ENCODE data around the gene GDNF.
A peak's percentile ranks its signal among the peaks of the same experiment; 100 is the strongest.

GDNF gene

GRCh38 chr5:37833990-37834389, 5.9 kb downstream of the GDNF start:
- ChIA-PET POLR2A (no interaction called here), CTCF (no interaction called here)
- Histone ChIP-seq H3K27ac (ENCODE audit: extremely low read depth, low read depth, low read length) (no peak overlapping the region), H3K9me3 (ENCODE audit: control insufficient read depth, insufficient read depth, low read depth, low read length) (no peaks in the 10 kb centered on the region), H3K4me3 (ENCODE audit: low read depth, low read length) (no peak overlapping the region), H3K36me3 (ENCODE audit: control insufficient read depth in 2 of 2, insufficient read depth in 1 of 2, low read length in 2 of 2) (peaks cover 0 to 18% of the 10 kb centered on the region in 2 experiments; a peak in 1 of 3 replicates), H3K4me1 (ENCODE audit: control insufficient read depth, insufficient read depth, low read length) (peaks cover 7% of the 10 kb centered on the region; the same call in 1 of the 2 replicates)
- TF ChIP-seq CTCF (tag by site-specific recombination; IDR thresholded peaks at IDR 0.05) (no peak), ZNF544 (tag by site-specific recombination; IDR thresholded peaks at IDR 0.05) (no peak)

- ChIA-PET POLR2A (no interaction called here), CTCF (interaction anchor here (0.7 to 1.0 kb wide), 2 partner anchors 12 to 118 kb away, joined by 3 read pairs; no protein-coding TSS in a partner anchor)
- no peak overlapping the region for H3K27ac ChIP-seq (ENCODE audit: extremely low read depth, low read depth, low read length)
Observed at GRCh38 chr5:37831821-37832534, 7.9 kb downstream of the GDNF start.

GRCh38 chr5:37830348-37830747, 9.5 kb downstream of the GDNF start:
- Histone ChIP-seq H3K27ac (ENCODE audit: extremely low read depth, low read depth, low read length) (no peak overlapping the region), H3K9me3 (ENCODE audit: control insufficient read depth, insufficient read depth, low read depth, low read length) (no peaks in the 10 kb centered on the region), H3K4me3 (ENCODE audit: low read depth, low read length) (no peak overlapping the region), H3K36me3 (ENCODE audit: control insufficient read depth in 2 of 2, insufficient read depth in 1 of 2, low read length in 2 of 2) (peaks cover 0 to 27% of the 10 kb centered on the region in 2 experiments; a peak in 1 of 3 replicates), H3K4me1 (ENCODE audit: control insufficient read depth, insufficient read depth, low read length) (peaks cover 24% of the 10 kb centered on the region)
- CTCF ChIA-PET: no interaction called here
- POLR2A ChIA-PET: no interaction called here
- TF ChIP-seq ZNF274 (IDR thresholded peaks at IDR 0.05; ENCODE audit: low read length): no peak
- no peak for TF ChIP-seq ZNF274 (tag by site-specific recombination; IDR thresholded peaks at IDR 0.05; ENCODE audit: borderline replicate concordance)
- TF ChIP-seq ZNF624 (tag by site-specific recombination; IDR thresholded peaks at IDR 0.05): no peak
- TF ChIP-seq ZNF561 (tag by site-specific recombination; IDR thresholded peaks at IDR 0.05; ENCODE audit: borderline replicate concordance): no peak
- no peak for TF ChIP-seq ZNF548 (tag by site-specific recombination; IDR thresholded peaks at IDR 0.05)
- TF ChIP-seq ZNF670 (tag by site-specific recombination; IDR thresholded peaks at IDR 0.05; ENCODE audit: low read depth): no peak
- no peak for TF ChIP-seq ZNF585B (tag by site-specific recombination; IDR thresholded peaks at IDR 0.05)
- no peak for TF ChIP-seq ZNF2 (tag by site-specific recombination; IDR thresholded peaks at IDR 0.05)
- TF ChIP-seq ZNF114 (tag by site-specific recombination; IDR thresholded peaks at IDR 0.05): no peak
- TF ChIP-seq PBX3 (CRISPR knock-in tag; IDR thresholded peaks at IDR 0.05): no peak
- no peak for TF ChIP-seq ZBTB7A (tag by site-specific recombination; IDR thresholded peaks at IDR 0.05; ENCODE audit: low read depth)

More at GRCh38 chr5:37831821-37832534, 7.9 kb downstream of the GDNF start:
- TF ChIP-seq ZNF211 (tag by site-specific recombination; IDR thresholded peaks at IDR 0.05; ENCODE audit: low read depth) (no peak), ZNF18 (tag by site-specific recombination; IDR thresholded peaks at IDR 0.05) (no peak), ZNF658 (tag by site-specific recombination; IDR thresholded peaks at IDR 0.05) (no peak), ZNF544 (tag by site-specific recombination; IDR thresholded peaks at IDR 0.05) (no peak), YY1 (tag by site-specific recombination; IDR thresholded peaks at IDR 0.05) (no peak), ZNF596 (tag by site-specific recombination; IDR thresholded peaks at IDR 0.05) (no peak), TCF7L2 (IDR thresholded peaks at IDR 0.05; ENCODE audit: borderline replicate concordance, low read depth, low read length) (no peak), ZNF664 (tag by site-specific recombination; IDR thresholded peaks at IDR 0.05) (no peak), SCRT2 (tag by site-specific recombination; IDR thresholded peaks at IDR 0.05) (peak; percentile 68), OSR2 (tag by site-specific recombination; IDR thresholded peaks at IDR 0.05) (0 out of 2 replicates have a peak, but pooled peaks have one; percentile 15)
- TF ChIP-seq, protein P1, sequence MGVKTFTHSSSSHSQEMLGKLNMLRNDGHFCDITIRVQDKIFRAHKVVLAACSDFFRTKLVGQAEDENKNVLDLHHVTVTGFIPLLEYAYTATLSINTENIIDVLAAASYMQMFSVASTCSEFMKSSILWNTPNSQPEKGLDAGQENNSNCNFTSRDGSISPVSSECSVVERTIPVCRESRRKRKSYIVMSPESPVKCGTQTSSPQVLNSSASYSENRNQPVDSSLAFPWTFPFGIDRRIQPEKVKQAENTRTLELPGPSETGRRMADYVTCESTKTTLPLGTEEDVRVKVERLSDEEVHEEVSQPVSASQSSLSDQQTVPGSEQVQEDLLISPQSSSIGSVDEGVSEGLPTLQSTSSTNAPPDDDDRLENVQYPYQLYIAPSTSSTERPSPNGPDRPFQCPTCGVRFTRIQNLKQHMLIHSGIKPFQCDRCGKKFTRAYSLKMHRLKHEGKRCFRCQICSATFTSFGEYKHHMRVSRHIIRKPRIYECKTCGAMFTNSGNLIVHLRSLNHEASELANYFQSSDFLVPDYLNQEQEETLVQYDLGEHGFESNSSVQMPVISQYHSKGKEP (tag by site-specific recombination; IDR thresholded peaks at IDR 0.05): no peak
- TF ChIP-seq, protein P2, sequence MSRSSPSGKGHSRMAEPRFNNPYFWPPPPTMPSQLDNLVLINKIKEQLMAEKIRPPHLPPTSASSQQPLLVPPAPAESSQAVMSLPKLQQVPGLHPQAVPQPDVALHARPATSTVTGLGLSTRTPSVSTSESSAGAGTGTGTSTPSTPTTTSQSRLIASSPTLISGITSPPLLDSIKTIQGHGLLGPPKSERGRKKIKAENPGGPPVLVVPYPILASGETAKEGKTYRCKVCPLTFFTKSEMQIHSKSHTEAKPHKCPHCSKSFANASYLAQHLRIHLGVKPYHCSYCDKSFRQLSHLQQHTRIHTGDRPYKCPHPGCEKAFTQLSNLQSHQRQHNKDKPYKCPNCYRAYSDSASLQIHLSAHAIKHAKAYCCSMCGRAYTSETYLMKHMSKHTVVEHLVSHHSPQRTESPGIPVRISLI (tag by site-specific recombination; IDR thresholded peaks at IDR 0.05): no peak
- no peak overlapping the region for H3K4me3 ChIP-seq (ENCODE audit: low read depth, low read length)
- peaks cover 0 to 18% of the 10 kb centered on the region in 2 experiments; a peak in 1 of 3 replicates for H3K36me3 ChIP-seq (ENCODE audit: control insufficient read depth in 2 of 2, insufficient read depth in 1 of 2, low read length in 2 of 2)
- no peaks in the 10 kb centered on the region for H3K9me3 ChIP-seq (ENCODE audit: control insufficient read depth, insufficient read depth, low read depth, low read length)
- peaks cover 10% of the 10 kb centered on the region; the same call in 1 of the 2 replicates for H3K4me1 ChIP-seq (ENCODE audit: control insufficient read depth, insufficient read depth, low read length)

Measured in HEK293 (cell line).